CD14-positive monocyte (primary cell): ENCODE measurements around the gene STRN3. TPM values are rescaled to one million over a fixed set of nuclear protein-coding genes. Genes with fewer than 3 reads are reported as not detected.

Experiments used
- DNase-seq, 3 donors: peaks; one replicate each; pipeline ENCODE4 v3.0.0-alpha.2; 2011 to 2022
- H2AFZ ChIP-seq: 2 replicates; pipeline ENCODE4 v1.6.0; 2012; ENCODE audit warnings: mild to moderate bottlenecking, low read depth, low read length, inconsistent platforms; ENCODE audit not compliant: insufficient read depth, poor library complexity, severe bottlenecking
- H3K27ac ChIP-seq, 2 donors: 1 replicate in 1 of 2; 2 replicates in 1 of 2; pipeline ENCODE4 v1.5.1; 2012 to 2013; ENCODE audit warnings: low read length in 2 of 2, control low read depth in 1 of 2, inconsistent platforms in 1 of 2, low read depth in 1 of 2, mild to moderate bottlenecking in 1 of 2
- H3K27me3 ChIP-seq, 2 donors: one replicate each; pipeline versions ENCODE4 v1.6.0 to v1.6.1; 2011 to 2013; ENCODE audit warnings: low read length in 2 of 2; ENCODE audit not compliant: control insufficient read depth in 2 of 2, insufficient read depth in 2 of 2
- H3K36me3 ChIP-seq, 2 donors: replicated peaks in 1 of 2; 1 replicate in 1 of 2; 2 replicates in 1 of 2; pipeline versions ENCODE4 v1.5.1 to v1.6.1; 2012 to 2013; ENCODE audit warnings: low read length in 2 of 2, control low read depth in 1 of 2, inconsistent platforms in 1 of 2, mild to moderate bottlenecking in 1 of 2; ENCODE audit not compliant: insufficient read depth in 2 of 2, control insufficient read depth in 1 of 2
- H3K4me1 ChIP-seq, 2 donors: 1 replicate in 1 of 2; 2 replicates in 1 of 2; pipeline versions ENCODE4 v1.5.1 to v1.6.1; 2012 to 2013; ENCODE audit warnings: low read length in 2 of 2, control low read depth in 1 of 2, inconsistent platforms in 1 of 2, mild to moderate bottlenecking in 1 of 2, moderate library complexity in 1 of 2; ENCODE audit not compliant: insufficient read depth in 2 of 2, control insufficient read depth in 1 of 2
- H3K4me2 ChIP-seq: replicated peaks from 2 replicates; pipeline ENCODE3; 2012; ENCODE audit warnings: low read length, moderate library complexity, mild to moderate bottlenecking; ENCODE audit not compliant: poor library complexity, severe bottlenecking; ENCODE audit errors: extremely low read depth
- H3K4me3 ChIP-seq, 3 experiments: fragments of 200-600 bp in 1 of 3; sonication (generic) in 1 of 3; replicated peaks in 1 of 3; 1 replicate in 2 of 3; 2 replicates in 1 of 3; pipeline ENCODE4 v1.5.1; 2011 to 2013; ENCODE audit warnings: low read length in 3 of 3, mild to moderate bottlenecking in 3 of 3, control low read depth in 2 of 3, low read depth in 2 of 3, inconsistent platforms in 1 of 3, moderate library complexity in 1 of 3
- H3K79me2 ChIP-seq: 2 replicates; pipeline ENCODE4 v1.6.0; 2012; ENCODE audit warnings: mild to moderate bottlenecking, control low read depth, inconsistent platforms, low read length, moderate library complexity; ENCODE audit not compliant: insufficient read depth
- H3K9ac ChIP-seq: 2 replicates; pipeline ENCODE4 v1.6.0; 2017; ENCODE audit warnings: low read length, mild to moderate bottlenecking; ENCODE audit not compliant: insufficient read depth, poor library complexity, severe bottlenecking
- H3K9me3 ChIP-seq, 2 donors: replicated peaks in 1 of 2; 1 replicate in 1 of 2; 2 replicates in 1 of 2; pipeline versions ENCODE4 v1.5.1 to v1.6.1; 2012 to 2013; ENCODE audit warnings: low read length in 2 of 2, control low read depth in 1 of 2; ENCODE audit not compliant: control insufficient read depth in 1 of 2, insufficient read depth in 1 of 2
- H4K20me1 ChIP-seq: 2 replicates; pipeline ENCODE4 v1.6.0; 2012; ENCODE audit warnings: mild to moderate bottlenecking, low read length, control low read depth, moderate library complexity; ENCODE audit not compliant: insufficient read depth
- H3K27ac Mint-ChIP-seq, 7 donors: one replicate each; pipeline ENCODE4 v1.8.0; 2020; ENCODE audit warnings: mild to moderate bottlenecking in 7 of 7, mixed read lengths in 7 of 7, moderate library complexity in 6 of 7, inconsistent platforms in 2 of 7
- H3K27me3 Mint-ChIP-seq, 3 donors: one replicate each; pipeline ENCODE4 v1.8.0; 2021 to 2022; ENCODE audit warnings: low read depth in 3 of 3, mild to moderate bottlenecking in 3 of 3, mixed read lengths in 3 of 3, moderate library complexity in 3 of 3, inconsistent platforms in 1 of 3
- H3K36me3 Mint-ChIP-seq, 2 donors: one replicate each; pipeline ENCODE4 v1.8.0; 2020; ENCODE audit warnings: mixed read lengths in 2 of 2, inconsistent platforms in 1 of 2, mild to moderate bottlenecking in 1 of 2
- H3K4me1 Mint-ChIP-seq: one replicate; pipeline ENCODE4 v1.8.0; 2020; ENCODE audit warnings: mild to moderate bottlenecking, mixed read lengths
- H3K4me3 Mint-ChIP-seq, 2 donors: one replicate each; pipeline ENCODE4 v1.8.0; 2020; ENCODE audit warnings: mild to moderate bottlenecking in 2 of 2, mixed read lengths in 2 of 2, moderate library complexity in 1 of 2
- H3K9me3 Mint-ChIP-seq, 7 donors: one replicate each; pipeline ENCODE4 v1.8.0; 2020 to 2022; ENCODE audit warnings: mixed read lengths in 7 of 7, mild to moderate bottlenecking in 6 of 7, moderate library complexity in 6 of 7, inconsistent platforms in 2 of 7
- WGBS: methylation state at CpG from one replicate; pipeline ENCODE4 v1.1.5; 2013; ENCODE audit warnings: missing lambda C conversion rate; ENCODE audit not compliant: insufficient coverage; 5-methylcytosine and 5-hydroxymethylcytosine counted together
- intact Hi-C, 2 donors: fragments of 100-400 bp; cut with micrococcal nuclease; formaldehyde crosslinking; loops; one replicate each; pipeline versions ENCODE4 v1.15.0 to v1.15.1; 2023
- polyA plus RNA-seq, 3 donors: library from polyadenylated mRNA; depleted of rRNA in 1 of 3; unstranded in 2 of 3; stranded (reverse) in 1 of 3; fragments of 300-500 nt in 2 of 3; fragments of >200 nt in 1 of 3; fragmentation: Illumina TruSeq in 2 of 3; gene quantifications; 1 replicate in 2 of 3; 2 replicates in 1 of 3; pipeline ENCODE4 v1.2.3, GENCODE V29; 2012 to 2021
- TF ChIP-seq, protein P1 (sequence below): fragments of 200-600 bp; IDR thresholded peaks from one replicate; pipeline ENCODE4 v1.8.0; 2022; ENCODE audit warnings: antibody characterized with exemption, mild to moderate bottlenecking

The STRN3 gene
- polyA plus RNA-seq, 3 donors = 1.0 to 12.0 (median 3.8) TPM

DNA sequence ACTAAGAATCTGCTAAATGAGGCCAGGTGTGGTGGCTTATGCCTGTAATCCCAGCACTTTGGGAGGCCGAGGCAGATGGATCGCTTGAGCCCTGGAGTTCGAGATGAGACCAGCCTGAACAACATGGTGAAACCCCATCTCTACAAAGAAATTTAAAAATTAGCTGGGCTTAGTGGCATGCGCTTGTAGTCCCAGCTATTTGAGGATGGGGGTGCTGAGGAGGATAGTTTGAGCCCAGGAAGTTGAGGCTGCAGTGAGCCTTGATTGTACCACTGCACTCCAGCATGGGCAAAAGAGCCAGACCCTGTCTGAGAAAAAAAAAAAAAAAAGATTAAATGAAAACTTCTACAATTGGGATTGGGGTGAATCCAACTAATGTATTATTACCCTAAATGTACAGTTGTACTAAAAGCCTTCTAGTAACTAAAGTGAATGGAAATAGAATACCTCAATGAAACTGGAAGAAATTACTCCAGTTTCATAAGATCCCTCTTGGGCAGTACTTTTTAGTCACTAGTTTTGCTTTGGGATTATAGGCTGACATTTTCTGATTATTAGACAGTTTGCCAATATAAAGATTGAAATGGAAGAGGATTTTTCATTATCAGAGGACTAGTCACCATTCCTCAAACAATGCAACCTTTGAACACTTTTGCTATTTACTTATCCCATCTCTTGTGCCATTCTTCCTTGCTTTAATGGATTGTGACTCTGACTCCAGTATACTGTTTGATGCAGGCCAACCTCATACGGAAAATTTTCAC lies 137.5 kb downstream of the STRN3 start:
- intact Hi-C loops = no loop called here
- Histone ChIP-seq H3K9ac (no peak overlapping the region), H3K79me2 (no peaks in the 10 kb centered on the region), H3K4me2 (no peak overlapping the region), H3K4me1 (no peaks in the 10 kb centered on the region), H3K27ac (no peak overlapping the region), H3K36me3 (peaks cover 0 to 11% of the 10 kb centered on the region in 2 donors), H3K4me3 (no peak overlapping the region), H2AFZ (no peak overlapping the region), H3K27me3 (no peaks in the 10 kb centered on the region), H4K20me1 (no peaks in the 10 kb centered on the region), H3K9me3 (no peaks in the 10 kb centered on the region)
- Mint-ChIP-seq H3K4me1 (no peaks in the 10 kb centered on the region), H3K9me3 (no peaks in the 10 kb centered on the region), H3K27me3 (no peaks in the 10 kb centered on the region), H3K4me3 (no peak overlapping the region), H3K27ac (peak overlapping the region in 1 of 7 donors; percentile 50), H3K36me3 (peaks cover 0 to 9% of the 10 kb centered on the region in 2 donors)
- TF ChIP-seq, protein P1, sequence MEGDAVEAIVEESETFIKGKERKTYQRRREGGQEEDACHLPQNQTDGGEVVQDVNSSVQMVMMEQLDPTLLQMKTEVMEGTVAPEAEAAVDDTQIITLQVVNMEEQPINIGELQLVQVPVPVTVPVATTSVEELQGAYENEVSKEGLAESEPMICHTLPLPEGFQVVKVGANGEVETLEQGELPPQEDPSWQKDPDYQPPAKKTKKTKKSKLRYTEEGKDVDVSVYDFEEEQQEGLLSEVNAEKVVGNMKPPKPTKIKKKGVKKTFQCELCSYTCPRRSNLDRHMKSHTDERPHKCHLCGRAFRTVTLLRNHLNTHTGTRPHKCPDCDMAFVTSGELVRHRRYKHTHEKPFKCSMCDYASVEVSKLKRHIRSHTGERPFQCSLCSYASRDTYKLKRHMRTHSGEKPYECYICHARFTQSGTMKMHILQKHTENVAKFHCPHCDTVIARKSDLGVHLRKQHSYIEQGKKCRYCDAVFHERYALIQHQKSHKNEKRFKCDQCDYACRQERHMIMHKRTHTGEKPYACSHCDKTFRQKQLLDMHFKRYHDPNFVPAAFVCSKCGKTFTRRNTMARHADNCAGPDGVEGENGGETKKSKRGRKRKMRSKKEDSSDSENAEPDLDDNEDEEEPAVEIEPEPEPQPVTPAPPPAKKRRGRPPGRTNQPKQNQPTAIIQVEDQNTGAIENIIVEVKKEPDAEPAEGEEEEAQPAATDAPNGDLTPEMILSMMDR = no peak
- 100% methylated on average over 1 of the region's 5 CpGs for WGBS
- no peak for DNase-seq

DNA sequence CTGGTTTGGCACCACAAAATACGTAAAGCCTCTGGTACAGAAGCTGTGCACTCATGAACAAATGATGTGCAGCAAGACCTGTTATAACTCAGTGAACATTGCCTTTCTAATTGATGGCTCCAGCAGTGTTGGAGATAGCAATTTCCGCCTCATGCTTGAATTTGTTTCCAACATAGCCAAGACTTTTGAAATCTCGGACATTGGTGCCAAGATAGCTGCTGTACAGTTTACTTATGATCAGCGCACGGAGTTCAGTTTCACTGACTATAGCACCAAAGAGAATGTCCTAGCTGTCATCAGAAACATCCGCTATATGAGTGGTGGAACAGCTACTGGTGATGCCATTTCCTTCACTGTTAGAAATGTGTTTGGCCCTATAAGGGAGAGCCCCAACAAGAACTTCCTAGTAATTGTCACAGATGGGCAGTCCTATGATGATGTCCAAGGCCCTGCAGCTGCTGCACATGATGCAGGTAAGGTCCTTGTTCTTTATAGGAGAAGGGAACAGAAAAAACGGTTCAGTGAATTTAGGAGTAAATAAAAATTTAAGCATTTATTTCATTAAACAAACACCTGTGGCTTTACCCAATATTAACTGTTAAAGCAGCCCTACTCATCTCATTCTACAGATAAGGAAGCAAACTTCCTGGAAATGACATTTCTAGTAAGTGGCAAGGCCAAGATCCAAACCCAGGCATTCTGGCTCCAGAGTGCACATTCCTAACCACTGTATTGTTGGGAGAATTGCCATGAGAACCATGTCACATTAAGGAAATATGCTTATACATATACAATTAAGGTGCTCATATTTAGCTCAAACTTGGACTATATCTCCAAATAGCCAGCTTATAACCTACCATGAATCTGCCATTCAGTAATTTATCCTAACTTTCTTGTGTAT lies 140.1 kb downstream of the STRN3 start:
- Mint-ChIP-seq H3K27ac (no peak overlapping the region), H3K4me1 (peaks cover 6% of the 10 kb centered on the region), H3K36me3 (no peaks in the 10 kb centered on the region), H3K4me3 (no peak overlapping the region), H3K9me3 (no peaks in the 10 kb centered on the region), H3K27me3 (no peaks in the 10 kb centered on the region)
- Histone ChIP-seq H3K4me1 (no peaks in the 10 kb centered on the region), H3K4me2 (no peak overlapping the region), H3K27ac (no peak overlapping the region), H3K9me3 (no peaks in the 10 kb centered on the region), H3K4me3 (no peak overlapping the region), H4K20me1 (no peaks in the 10 kb centered on the region), H3K36me3 (peaks cover 0 to 5% of the 10 kb centered on the region in 2 donors), H2AFZ (no peak overlapping the region), H3K9ac (no peak overlapping the region), H3K79me2 (no peaks in the 10 kb centered on the region), H3K27me3 (no peaks in the 10 kb centered on the region)
- TF ChIP-seq, protein P1 = no peak
- 100% methylated on average over 3 of the region's 7 CpGs for WGBS
- intact Hi-C loops = no loop called here
- no peak for DNase-seq
